NCI-H446 treated with DMSO at 0.1 percent for 48 hours (cell line): ENCODE measurements around the gene SNU13.
"Not testable (repeated sequence)": the region's sequence is repeated elsewhere in the genome, so short reads cannot be mapped to it uniquely, and the experiment has no call there.

Source experiments
- DNase-seq: peaks from one replicate; lab custom pipeline; 2025; lab: John Stamatoyannopoulos, UW

Gene SNU13

GRCh38 chr22:41641854-41642253 is 46.8 kb downstream of the SNU13 start:
- no peak for DNase-seq

- DNase-seq = no peak
Measured at GRCh38 chr22:41638748-41639147, 49.9 kb downstream of the SNU13 start.

GRCh38 chr22:41638124-41638523 is 50.5 kb downstream of the SNU13 start:
- no peak for DNase-seq

GRCh38 chr22:41637623-41638022 is 51.0 kb downstream of the SNU13 start:
- not testable (repeated sequence) for DNase-seq

- DNase-seq = peak; percentile 61
Measured at GRCh38 chr22:41636467-41636866, 52.2 kb downstream of the SNU13 start.

GRCh38 chr22:41634610-41635009 is 54.1 kb downstream of the SNU13 start:
- not testable (repeated sequence) for DNase-seq

GRCh38 chr22:41631615-41632014 is 57.1 kb downstream of the SNU13 start:
- DNase-seq = not testable (repeated sequence)

GRCh38 chr22:41631115-41631514 is 57.6 kb downstream of the SNU13 start:
- not testable (repeated sequence) for DNase-seq

GRCh38 chr22:41625577-41625976 is 63.1 kb downstream of the SNU13 start:
- no peak for DNase-seq
